ENCODE data around the gene EZH2. TPM values are rescaled to one million over a fixed set of nuclear protein-coding genes. Genes with fewer than 3 reads are reported as not detected.
A peak's percentile ranks its signal among the peaks of the same experiment; 100 is the strongest.

EZH2 gene
- polyA plus RNA-seq, 2 of the 4 experiments (the other 2 are of a cell fraction), result 36.6 to 45.7 TPM

- Histone ChIP-seq H3K9me3 (peaks cover 11% of the 10 kb centered on the region; the same call in 2 of the 3 replicates), H3K4me1 (no peaks in the 10 kb centered on the region), H3K4me3 (no peak overlapping the region), H3K27ac (no peak overlapping the region), H3K4me2 (no peak overlapping the region)
- ATAC-seq (no peak), FAIRE-seq (no peak), DNase-seq (ENCODE audit: low read depth in 1 of 2, low spot score in 1 of 2) (no peak)
- POLR2A ChIA-PET, result no interaction called here
- CTCF ChIA-PET, result no interaction called here
- TF ChIP-seq REST (IDR thresholded peaks at IDR 0.05) (no peak), JUNB (IDR thresholded peaks at IDR 0.05) (no peak), CBX8 (IDR thresholded peaks at IDR 0.05) (no peak), RCOR1 (IDR thresholded peaks at IDR 0.05; ENCODE audit: low read depth, low read length) (no peak), ZC3H11A (IDR thresholded peaks at IDR 0.05) (no peak), HOXB13 (CRISPR knock-in tag; IDR thresholded peaks at IDR 0.05; ENCODE audit: low read depth) (no peak)
- WGBS (ENCODE audit: missing lambda C conversion rate), result 95% methylated on average over 10 of the region's 10 CpGs
Observed at GRCh38 chr7:148796841-148797240, 87.2 kb downstream of the EZH2 start.

- DNase-seq (ENCODE audit: low read depth in 1 of 2, low spot score in 1 of 2) (no peak), ATAC-seq (no peak), FAIRE-seq (no peak)
- CTCF ChIA-PET, result interaction anchor here (0.6 kb wide), 1 partner anchor 110 kb away, joined by 3 read pairs; no protein-coding TSS in a partner anchor
- no peak overlapping the region for H3K4me3 ChIP-seq
- H3K9me3 ChIP-seq, result peaks cover 11% of the 10 kb centered on the region; the same call in 2 of the 3 replicates
- POLR2A ChIA-PET, result no interaction called here
- TF ChIP-seq SREBF2 (IDR thresholded peaks at IDR 0.05), result no peak
- TF ChIP-seq MAFK (IDR thresholded peaks at IDR 0.05; ENCODE audit: partially characterized antibody), result peak; percentile 86
- TF ChIP-seq EHMT2 (IDR thresholded peaks at IDR 0.05; ENCODE audit: low read depth), result no peak
- no peak for TF ChIP-seq KDM5A (IDR thresholded peaks at IDR 0.05)
- no peaks in the 10 kb centered on the region for H3K4me1 ChIP-seq
- H3K4me2 ChIP-seq, result no peak overlapping the region
- WGBS (ENCODE audit: missing lambda C conversion rate), result 94% methylated on average over 3 of the region's 3 CpGs
- no peak overlapping the region for H3K27ac ChIP-seq
Observed at GRCh38 chr7:148794476-148794875, 89.6 kb downstream of the EZH2 start.

- peaks cover 11% of the 10 kb centered on the region; the same call in 2 of the 3 replicates for H3K9me3 ChIP-seq
- CTCF ChIA-PET, result interaction anchor here (0.7 to 1.1 kb wide), 4 partner anchors 11 to 218 kb away, joined by 3 to 5 read pairs (median 4); no protein-coding TSS in a partner anchor
- ATAC-seq (no peak), DNase-seq (ENCODE audit: low read depth in 1 of 2, low spot score in 1 of 2) (no peak), FAIRE-seq (no peak)
- no peaks in the 10 kb centered on the region for H3K4me1 ChIP-seq
- peak overlapping the region; percentile 25 to 54; a peak in 4 of 6 replicates for H3K27ac ChIP-seq
- 88% methylated on average over 1 of the region's 1 CpG for WGBS (ENCODE audit: missing lambda C conversion rate)
- no peak overlapping the region for H3K4me2 ChIP-seq
- no peak overlapping the region for H3K4me3 ChIP-seq
- POLR2A ChIA-PET, result no interaction called here
- TF ChIP-seq USF2 (IDR thresholded peaks at IDR 0.05) (no peak), FOXS1 (CRISPR knock-in tag; IDR thresholded peaks at IDR 0.05) (no peak), CBX2 (IDR thresholded peaks at IDR 0.05; ENCODE audit: borderline replicate concordance, low read depth) (no peak), BCL3 (IDR thresholded peaks at IDR 0.05) (no peak), HMGXB4 (CRISPR knock-in tag; IDR thresholded peaks at IDR 0.05; ENCODE audit: borderline replicate concordance) (no peak), HOXB13 (CRISPR knock-in tag; IDR thresholded peaks at IDR 0.05; ENCODE audit: low read depth) (no peak), MAFK (IDR thresholded peaks at IDR 0.05; ENCODE audit: partially characterized antibody) (peak; percentile 98), RAD21 (conservative IDR thresholded peaks at IDR 0.05 in 1 of 2, IDR thresholded peaks at IDR 0.05 in 1 of 2) (no peak), FOSB (CRISPR knock-in tag; IDR thresholded peaks at IDR 0.05) (no peak), ESRRA (IDR thresholded peaks at IDR 0.05; ENCODE audit: borderline replicate concordance, low read length) (no peak), POLR2AphosphoS2 (conservative IDR thresholded peaks at IDR 0.05; ENCODE audit: low read length) (no peak), HDAC2 (IDR thresholded peaks at IDR 0.05) (no peak), REST (IDR thresholded peaks at IDR 0.05) (no peak), ZNF302 (CRISPR knock-in tag; IDR thresholded peaks at IDR 0.05) (no peak), JUN (IDR thresholded peaks at IDR 0.05) (no peak), CHD2 (IDR thresholded peaks at IDR 0.05; ENCODE audit: low read length, partially characterized antibody) (no peak)
Observed at GRCh38 chr7:148793590-148793989, 90.5 kb downstream of the EZH2 start.
